Activated T-cell treated with anti-CD3 and anti-CD28 coated beads for 1 hour (primary cell): ENCODE measurements around the gene MPL.
"Not testable (repeated sequence)": the region's sequence is repeated elsewhere in the genome, so short reads cannot be mapped to it uniquely, and the experiment has no call there.

Experiments used
- DNase-seq: peaks from one replicate; pipeline ENCODE4 v3.0.0-alpha.2; 2020; ENCODE audit warnings: low read depth

Gene MPL

DNA sequence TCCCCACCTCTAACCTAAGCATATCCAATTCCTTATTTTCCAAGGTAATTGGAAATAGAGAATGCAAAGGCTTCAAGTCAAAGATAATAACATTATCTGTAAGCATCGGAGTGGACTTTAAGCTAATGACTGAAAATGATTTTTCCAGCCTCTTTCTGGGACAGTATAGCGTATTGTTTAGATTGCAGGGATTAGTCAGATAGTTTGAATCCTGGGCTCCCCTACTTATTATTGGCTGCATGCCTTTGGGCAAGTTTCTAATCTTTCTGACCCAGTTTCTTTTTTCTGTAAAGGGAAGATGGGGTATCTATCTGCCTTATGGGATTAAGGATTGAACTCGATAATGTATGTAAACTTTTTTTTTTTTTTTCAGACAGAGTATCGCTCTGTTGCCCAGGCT, 19.6 kb downstream of the MPL start:
- no peak for DNase-seq

DNA sequence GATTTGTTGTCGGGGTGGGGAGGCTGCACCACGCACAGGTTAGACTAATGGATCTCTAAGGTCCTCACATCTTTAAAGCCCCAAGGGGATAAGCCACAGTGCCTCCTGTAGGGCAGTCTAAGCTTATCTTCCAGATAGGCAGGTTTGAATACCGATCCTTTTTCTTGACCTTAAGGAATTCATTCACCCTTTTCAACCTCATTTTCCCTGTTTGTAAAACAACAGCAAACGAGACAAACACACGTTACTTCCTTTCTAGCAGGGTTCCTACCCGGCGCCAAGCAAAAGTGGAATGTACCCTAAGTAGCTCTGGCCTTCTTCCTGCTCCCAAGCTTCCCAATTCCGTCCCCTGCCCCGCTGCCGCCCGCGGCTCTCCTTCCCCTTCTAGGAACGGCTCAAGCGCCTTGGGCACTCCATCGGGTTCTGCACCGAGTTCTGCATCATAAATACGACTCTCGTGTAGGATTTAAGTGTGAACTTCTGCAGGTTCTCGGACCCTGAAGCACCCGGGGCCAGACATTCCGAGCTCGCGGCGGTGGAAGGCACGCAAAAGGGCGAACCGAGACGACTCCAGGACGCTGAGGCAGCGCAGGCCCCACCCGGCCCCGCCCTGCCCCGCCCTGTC, 20.6 kb downstream of the MPL start:
- DNase-seq: no peak

DNA sequence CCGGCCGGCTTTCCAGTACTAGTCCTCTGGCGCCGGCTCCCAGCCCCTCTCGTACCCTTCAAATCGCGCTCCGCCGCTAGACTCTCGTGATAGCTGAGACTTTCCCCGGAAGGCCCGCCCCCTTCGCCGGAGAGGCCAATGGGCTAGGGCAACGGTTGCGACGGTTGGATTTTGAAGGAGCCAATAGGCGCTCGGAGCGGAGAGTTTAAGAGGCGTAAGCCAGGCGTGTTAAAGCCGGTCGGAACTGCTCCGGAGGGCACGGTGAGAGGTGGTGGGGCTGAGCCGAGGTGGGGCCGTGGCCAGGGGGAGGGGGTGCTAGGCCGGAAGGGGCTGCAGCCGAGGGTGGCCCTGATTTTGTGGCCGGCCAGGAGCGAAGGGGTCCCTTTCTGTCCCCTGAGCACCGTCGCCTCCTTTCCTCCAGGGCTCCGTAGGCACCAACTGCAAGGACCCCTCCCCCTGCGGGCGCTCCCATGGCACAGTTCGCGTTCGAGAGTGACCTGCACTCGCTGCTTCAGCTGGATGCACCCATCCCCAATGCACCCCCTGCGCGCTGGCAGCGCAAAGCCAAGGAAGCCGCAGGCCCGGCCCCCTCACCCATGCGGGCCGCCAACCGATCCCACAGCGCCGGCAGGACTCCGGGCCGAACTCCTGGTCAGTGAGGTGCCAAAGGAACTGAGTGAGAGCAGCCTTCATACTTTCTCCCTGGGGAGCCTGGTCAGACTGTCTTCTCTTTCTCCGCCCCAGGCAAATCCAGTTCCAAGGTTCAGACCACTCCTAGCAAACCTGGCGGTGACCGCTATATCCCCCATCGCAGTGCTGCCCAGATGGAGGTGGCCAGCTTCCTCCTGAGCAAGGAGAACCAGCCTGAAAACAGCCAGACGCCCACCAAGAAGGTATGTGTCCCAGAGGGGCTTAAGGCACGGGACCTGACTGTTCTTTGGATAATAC, 21.4 kb downstream of the MPL start, which contains the start of gene CDC20:
TSS of gene CDC20 (plus strand) at position 236 of the 948 bp plus-strand sequence. CDS start at position 471, 235 bp downstream.
- DNase-seq: peak; percentile 96

DNA sequence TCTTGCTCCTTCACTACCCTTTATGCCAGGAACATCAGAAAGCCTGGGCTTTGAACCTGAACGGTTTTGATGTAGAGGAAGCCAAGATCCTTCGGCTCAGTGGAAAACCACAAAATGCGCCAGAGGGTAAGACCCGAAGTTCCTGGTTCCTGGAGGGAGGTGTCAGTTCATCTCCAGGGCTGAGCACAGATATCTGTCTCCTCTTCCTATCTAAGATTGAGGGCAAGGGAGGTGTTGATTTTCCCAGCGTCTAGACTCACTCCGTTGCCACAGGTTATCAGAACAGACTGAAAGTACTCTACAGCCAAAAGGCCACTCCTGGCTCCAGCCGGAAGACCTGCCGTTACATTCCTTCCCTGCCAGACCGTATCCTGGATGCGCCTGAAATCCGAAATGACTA, 22.1 kb downstream of the MPL start:
- DNase-seq: no peak

DNA sequence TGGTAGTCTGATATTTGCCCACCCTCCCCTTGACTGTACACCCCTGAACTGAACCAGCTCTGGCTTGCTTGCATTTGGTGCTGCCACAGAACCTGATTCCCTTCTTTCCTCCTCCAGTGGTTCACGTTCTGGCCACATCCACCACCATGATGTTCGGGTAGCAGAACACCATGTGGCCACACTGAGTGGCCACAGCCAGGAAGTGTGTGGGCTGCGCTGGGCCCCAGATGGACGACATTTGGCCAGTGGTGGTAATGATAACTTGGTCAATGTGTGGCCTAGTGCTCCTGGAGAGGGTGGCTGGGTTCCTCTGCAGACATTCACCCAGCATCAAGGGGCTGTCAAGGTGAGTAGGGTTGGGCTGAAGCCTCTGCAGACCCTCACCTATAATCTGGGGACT, 23.0 kb downstream of the MPL start:
- DNase-seq: no peak

DNA sequence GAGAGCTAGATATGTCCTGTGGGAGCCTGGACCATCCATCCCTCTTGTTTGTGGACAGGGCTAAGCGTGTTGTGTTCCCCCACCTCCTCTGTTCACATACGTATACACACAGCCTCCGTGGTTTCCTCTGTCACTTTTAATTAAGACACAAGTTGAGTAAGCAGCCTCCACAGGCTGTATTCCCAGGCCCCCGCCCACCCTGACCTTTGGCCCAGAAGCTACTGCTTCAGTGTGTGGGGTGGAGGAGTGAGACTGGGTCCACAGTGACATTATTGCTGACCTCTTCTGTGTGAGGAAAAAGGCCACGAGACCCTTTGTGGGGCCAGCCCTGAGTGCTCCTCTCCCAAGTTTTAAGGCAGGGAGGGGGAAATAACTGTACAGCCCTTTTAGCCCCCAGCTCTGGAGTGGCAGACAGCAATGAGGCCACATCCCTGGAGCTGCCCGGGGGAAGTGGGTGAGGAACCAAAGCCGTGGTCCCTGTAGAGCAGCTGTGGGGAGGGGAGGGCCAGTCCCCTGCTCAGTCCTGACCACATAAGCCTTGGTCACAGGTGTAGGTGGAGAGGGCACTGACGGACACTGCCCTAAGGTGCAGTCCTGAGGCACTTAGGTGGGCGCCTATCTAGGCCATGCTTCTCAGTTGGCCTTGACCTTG, 25.8 kb downstream of the MPL start:
- DNase-seq: no peak

DNA sequence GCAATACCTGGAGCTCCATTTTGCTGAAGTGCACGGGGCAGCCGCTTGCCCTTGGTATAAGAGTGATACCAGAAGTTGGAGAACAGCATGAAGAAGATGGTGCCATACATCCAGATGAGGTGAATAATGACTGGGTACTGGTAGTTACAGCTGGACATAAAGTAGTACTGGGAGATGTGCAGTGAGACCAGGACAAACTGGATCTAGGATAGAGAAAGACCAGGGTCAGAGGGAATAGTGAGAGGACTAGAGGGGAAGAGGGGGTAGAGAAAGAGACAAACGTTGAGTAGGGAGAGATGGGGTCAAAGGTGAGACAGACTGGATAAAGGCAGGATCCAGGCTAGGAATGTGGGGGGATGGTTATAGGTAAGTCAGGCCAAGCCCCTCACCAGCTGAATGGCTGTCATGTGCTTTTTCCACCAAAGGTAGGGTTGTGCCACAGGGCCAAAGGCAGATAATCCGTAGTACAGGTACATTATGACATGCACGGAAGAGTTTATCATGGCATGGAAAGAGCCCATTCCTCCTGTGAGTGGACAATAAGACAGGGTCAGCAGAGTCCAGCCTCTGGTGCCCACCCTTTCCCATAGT, 26.4 kb downstream of the MPL start:
- DNase-seq: no peak

DNA sequence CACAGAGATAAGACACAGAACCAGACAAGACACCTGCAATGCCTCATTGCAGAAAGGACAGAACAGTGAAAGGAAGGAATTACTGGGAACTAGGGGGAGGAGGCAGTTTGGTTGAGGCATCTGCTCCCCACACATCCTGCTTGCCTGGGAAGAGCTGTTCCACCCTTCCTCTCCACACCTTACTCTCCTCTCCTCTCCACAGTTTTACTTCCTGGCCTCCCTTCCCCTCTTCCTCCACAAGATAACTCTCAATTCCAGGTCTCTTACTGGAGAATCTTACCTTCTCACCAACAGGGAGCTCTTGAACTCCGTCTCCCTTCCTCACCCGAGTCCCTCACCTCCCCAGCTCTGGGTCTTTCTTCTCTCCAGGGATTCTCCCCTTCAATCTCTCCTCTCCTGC, 28.1 kb downstream of the MPL start:
- no peak for DNase-seq

DNA sequence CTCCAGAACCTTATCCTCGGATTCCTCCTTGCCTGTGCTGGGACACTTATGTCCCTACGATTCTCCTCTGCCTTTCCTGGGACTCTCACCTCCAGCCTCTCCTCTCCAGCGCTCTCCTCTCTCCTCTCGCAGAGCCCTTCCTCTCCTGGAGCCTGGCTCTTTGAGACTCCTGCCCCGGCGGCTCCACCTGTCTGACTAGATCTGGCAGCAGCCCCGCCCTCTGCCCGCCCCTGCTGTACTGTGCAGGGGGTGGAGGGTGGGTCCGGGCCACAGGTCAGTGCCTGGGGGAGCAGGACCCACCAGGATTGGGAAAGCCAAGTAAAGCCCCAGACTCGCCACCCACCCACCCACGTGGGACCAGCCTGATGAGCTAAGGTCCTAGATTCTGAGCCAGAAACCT, 28.6 kb downstream of the MPL start:
- DNase-seq: no peak

DNA sequence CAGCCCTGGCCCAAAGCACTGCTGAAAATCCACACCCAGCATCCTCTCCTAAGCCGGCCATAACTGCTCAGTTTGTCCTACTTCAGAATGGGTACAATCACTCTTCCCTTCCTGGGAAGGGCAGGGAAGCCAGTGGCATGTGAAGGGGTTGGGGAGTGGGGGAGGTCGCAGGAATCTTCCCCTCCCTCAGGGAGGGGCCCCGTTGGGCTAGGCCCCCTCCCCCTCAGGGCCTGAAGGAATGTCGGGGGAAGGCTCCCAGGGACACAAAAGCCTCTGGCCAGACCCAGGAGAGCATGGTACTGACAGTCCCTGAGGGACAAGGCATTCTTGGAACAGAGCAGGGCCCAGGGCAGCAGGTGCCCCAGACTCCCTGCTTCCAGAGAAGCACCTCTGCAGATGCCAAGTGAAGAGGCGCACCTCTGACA, 29.0 kb downstream of the MPL start:
- DNase-seq: no peak

DNA sequence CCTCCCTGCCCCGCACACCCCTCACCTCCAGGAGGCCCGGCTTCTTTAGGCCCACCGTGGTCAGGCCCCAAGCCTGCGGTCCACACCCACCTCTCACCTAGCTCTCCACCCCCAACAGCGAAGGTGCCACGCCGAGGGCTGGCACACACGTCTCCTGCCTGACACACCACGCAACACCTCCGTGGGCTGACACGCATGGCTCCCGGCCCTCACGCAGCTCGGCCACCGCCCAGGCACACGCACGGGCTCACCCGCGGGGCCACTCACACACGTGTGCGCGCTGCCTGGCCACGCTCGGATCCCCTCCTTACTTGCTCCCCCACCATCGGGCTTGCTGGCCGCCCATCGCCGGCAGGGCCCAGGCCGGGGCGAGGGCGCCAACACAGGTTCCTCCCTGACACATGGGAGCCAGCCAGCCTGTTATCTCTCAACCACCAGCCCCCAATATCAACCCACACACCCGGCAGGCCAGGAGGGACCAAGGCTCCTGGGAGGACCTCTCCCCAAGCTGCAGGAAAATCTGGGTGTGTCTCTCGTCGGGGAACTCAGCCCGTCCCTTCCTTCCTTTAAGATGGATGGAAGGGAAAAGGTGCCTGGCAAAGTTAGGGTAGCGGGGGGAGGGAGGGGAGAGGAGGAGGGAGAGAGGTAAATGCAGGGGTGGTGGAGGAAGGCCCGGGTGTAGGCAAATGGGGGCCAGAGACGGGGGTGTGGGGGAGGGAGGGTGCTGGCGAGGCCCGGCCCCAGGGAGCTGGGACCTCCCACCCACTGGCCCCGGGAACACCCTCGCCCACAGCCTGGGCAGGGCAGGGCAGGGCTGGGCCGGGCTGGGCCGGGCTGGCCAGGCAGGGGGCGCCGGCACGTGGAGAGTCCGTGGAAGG, 29.6 kb downstream of the MPL start:
- no peak for DNase-seq

DNA sequence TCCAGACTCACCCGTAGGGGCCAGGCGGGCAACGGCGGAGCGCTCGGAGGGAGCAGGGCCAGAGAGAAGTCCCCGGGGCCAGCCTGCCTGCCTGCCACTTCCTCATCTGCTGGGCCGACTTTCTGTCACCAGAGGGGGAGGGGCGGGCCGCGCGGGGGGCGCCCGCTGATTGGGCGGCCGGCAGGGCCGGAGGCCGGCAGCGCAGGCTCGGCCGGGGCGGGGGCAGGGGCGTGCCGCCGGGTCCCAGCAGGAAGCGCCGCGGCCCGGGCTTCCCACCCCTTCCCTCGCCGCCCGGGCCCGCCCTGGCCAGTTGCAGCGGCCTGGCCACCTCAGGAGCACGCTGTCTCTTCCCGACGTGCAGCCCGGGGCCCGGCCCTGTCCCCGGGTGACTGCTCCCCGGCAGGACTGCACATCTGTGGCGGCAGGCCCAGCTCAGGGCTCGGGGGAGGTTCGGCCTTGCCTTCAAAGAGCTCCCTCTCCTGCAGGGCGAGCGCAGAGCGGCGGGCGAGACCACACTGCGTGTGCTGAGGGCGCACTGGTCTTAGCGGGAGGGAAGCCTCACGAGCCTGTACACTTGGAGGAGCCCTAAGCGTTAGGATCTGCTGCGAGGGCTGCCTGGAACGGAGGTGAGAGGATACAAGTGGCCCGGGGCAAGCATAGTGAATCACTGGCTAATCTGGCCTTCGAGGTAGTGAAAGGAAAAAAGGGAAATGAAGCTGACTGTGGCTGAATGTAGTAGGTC, 30.5 kb downstream of the MPL start, which contains the start of gene ELOVL1:
TSS of gene ELOVL1 (minus strand) at position 108 of the 742 bp plus-strand sequence. CDS start 2,402 bp downstream, outside the sequence.
- DNase-seq: peak; percentile 79

DNA sequence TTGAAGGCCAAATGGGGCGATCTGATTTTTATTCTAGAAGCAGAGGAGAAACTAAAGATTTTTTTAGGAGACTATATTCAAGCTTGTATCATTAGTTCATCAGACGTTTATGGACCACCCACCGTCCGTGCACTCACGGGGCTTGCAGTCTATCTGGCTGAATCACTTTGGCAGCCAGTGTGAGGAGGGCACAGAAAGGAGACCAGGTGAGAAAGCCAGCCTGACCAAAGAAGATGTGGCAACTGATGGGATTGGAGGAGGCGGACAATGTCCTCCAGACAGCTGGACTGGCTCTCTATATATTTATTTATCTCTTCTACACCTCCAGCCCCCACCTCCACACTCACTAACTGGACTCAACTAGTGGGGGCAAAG, 31.0 kb downstream of the MPL start:
- no peak for DNase-seq

DNA sequence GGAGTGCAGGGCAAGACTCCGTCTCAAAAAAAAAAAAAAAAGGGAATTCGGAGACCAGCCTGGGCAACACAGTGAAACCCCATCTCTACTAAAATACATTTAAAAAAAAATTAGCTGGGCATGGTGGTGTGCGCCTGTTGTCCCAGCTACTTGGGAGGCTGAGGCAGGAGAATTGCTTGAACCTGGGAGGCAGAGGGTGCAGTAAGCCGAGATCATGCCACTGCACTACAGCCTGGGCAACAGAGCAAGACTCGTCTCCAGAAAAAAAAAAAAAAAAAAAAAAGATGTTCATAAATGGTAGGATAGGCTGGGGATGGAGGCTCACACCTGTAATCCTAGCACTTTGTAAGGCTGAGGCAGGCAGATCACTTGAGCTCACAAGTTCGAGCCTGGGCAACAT, 32.2 kb downstream of the MPL start:
- DNase-seq: not testable (repeated sequence)

DNA sequence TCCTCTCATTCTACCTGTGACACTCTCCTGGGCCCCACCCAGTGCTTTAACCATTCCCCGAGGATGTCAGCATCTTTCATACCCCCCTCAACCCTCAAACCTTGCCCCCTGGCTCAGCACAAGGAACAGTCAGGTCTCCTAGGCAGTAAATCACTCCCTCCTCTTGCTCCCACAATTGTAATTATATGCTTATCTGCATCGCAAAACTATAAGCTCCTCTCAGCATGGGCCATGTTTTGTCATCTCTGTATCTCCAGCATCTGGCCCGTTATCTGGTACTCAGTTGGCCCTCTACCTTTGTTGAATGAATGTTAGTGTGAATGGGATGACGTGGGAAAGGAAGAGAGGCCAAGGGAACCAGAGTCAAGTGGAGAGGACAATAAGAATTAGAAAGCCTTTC, 32.9 kb downstream of the MPL start:
- no peak for DNase-seq

DNA sequence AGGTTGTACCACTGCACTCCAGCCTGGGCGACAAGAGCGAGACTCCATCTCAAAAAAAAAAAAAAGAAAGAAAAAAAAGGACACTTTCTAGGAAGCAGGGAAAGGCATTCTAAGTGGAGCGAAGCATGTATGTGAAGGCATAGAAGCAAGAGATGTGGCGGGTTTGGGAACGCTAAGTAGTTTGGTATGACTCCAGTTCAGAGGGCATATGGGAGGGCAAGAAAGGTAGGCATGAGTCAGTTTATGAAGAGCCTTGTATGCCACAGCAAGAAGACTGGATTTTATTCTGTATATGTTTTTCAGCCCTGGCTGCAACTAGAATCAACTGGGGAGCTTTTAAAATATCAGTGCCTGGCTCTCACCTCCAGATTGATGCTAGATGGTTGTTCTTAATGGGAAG, 34.6 kb downstream of the MPL start:
- no peak for DNase-seq

DNA sequence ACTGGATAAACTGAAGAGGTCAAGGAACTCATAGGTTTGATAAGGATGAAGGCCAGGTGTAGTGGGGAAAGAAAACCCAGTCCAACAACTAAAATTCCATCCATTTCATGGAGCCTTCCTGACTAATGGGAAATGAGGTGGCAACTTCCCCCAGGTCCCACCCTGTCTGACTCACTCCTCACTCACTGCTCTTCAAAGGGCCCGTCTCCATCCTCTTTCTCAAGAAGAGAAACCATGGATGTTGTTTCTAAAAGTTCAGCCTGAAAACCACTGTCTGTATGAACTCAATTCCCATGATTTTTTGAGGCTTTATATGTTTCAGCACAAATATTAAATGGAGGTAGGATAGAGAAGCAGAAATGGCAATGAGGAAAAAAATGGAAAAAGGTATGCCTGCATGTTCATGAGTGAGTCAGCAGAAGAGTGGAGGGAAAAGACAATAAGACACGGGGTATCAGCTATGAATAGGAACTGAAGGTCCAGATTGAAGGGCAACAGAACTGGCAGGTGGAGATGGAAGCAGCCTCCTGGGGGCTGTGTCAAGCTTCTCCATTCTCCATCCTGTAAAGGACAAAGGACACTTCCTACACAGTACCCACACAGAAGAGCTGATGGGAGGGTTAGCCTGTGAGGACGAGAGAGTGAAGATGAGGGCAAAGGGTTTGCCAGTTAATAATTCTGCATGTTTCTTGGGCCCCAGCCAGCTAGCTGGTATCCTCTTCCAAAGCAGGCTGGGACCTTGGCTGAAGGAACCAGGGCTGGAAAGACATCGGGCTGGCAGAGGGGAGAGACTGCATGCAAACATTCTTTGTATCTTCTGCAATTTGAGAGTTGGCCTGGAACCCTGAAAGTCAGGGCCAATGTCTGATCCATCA, 35.7 kb downstream of the MPL start:
- DNase-seq: no peak

DNA sequence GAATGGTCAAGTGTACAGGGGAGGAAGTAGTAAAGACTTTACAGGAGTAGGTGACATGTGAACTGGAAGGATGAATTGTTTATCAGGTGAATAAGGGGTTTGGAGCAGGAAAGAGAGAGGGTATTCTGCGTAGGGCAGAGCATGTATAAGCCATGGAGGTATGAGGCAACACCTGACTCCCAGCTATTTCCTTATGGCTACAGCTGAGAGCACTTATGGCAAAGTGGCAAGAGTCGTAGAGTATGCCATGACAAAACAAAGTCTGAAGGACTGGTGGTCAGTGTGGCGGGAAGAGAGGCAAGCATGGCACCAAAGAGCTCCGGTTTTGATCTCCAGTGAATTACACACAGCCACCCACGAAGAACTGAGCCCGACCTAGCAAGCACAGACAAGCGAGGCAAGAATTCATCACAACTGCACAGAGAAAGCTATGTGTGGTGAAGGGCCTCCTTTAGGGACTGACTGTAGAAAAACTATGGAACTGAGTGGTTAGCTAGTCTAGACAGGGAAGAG, 39.2 kb downstream of the MPL start:
- no peak for DNase-seq

DNA sequence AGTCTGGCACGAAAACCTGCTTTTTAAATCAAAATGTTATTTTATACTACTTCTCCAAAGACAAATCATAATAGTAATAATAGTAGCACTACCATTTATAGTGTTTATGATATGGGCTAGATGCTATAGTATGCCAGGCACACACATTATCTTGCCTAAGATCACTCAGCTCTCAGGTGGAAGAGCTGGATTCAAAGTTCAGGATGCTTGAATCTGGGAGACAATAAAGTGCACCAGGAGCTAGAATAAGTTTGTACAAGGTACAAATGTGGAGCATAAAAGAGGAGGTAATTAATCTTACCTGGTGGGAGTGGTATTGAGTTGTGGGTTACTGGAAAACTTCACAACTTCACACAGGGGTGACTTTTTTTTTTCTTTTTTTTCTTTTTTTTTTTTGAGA, 40.2 kb downstream of the MPL start:
- DNase-seq: no peak
